ENCODE data around the gene GNS.

The GNS gene

GRCh38 chr12:64759035-64759894 lies at the start of gene GNS:
Gene GNS (minus strand): TSS chr12:64759406. CDS start chr12:64759276, 130 bp downstream.
- peak; percentile 92 for DNase-seq

GRCh38 chr12:64808110-64808509 lies 48.9 kb upstream of the GNS start:
- DNase-seq, result no peak

GRCh38 chr12:64806593-64807460 lies 47.6 kb upstream of the GNS start:
- DNase-seq, result peak; percentile 14

GRCh38 chr12:64806173-64806572 lies 47.0 kb upstream of the GNS start:
- no peak for DNase-seq

- DNase-seq, result peak; percentile 39
These were observed 43.1 kb upstream of the GNS start for GRCh38 chr12:64802180-64802775.

GRCh38 chr12:64801381-64801780 lies 42.2 kb upstream of the GNS start:
- DNase-seq, result peak; percentile 10

- DNase-seq, result no peak
These were observed 41.4 kb upstream of the GNS start for GRCh38 chr12:64800640-64801039.

GRCh38 chr12:64798165-64798564 lies 39.0 kb upstream of the GNS start:
- DNase-seq, result no peak

GRCh38 chr12:64797156-64797555 lies 38.0 kb upstream of the GNS start:
- no peak for DNase-seq

GRCh38 chr12:64796205-64796845 lies 37.1 kb upstream of the GNS start:
- peak; percentile 81 for DNase-seq

GRCh38 chr12:64794305-64794704 lies 35.1 kb upstream of the GNS start:
- DNase-seq, result no peak

- no peak for DNase-seq
These were observed 34.4 kb upstream of the GNS start for GRCh38 chr12:64793610-64794009.

GRCh38 chr12:64792128-64792527 lies 32.9 kb upstream of the GNS start:
- DNase-seq, result no peak

GRCh38 chr12:64791036-64791435 lies 31.8 kb upstream of the GNS start:
- no peak for DNase-seq

- DNase-seq, result no peak
These were observed 31.0 kb upstream of the GNS start for GRCh38 chr12:64790166-64790565.

- DNase-seq, result no peak
These were observed 26.6 kb upstream of the GNS start for GRCh38 chr12:64785838-64786237.

GRCh38 chr12:64782191-64782876 lies 23.1 kb upstream of the GNS start:
- DNase-seq, result no peak

- peak; percentile 83 for DNase-seq
These were observed 22.3 kb upstream of the GNS start for GRCh38 chr12:64781280-64782190.

GRCh38 chr12:64780531-64781279 lies 21.5 kb upstream of the GNS start:
- DNase-seq, result peak; percentile 84

GRCh38 chr12:64780132-64780530 lies 20.9 kb upstream of the GNS start:
- no peak for DNase-seq

Measured in NCI-H69 (cell line).